Brain microvascular endothelial cell (primary cell): ENCODE measurements around the gene OLIG2.

Experiments
- DNase-seq: peaks from one replicate; pipeline ENCODE4 v3.0.0-alpha.2; 2020
- H3K27ac ChIP-seq: fragments of 250-450 bp; sonication (Bioruptor Pico); 2 replicates; pipeline ENCODE4 v1.5.1; 2020; ENCODE audit warnings: mild to moderate bottlenecking, moderate library complexity
- H3K27me3 ChIP-seq: fragments of 250-450 bp; sonication (Bioruptor Pico); replicated peaks from 2 replicates; pipeline ENCODE4 v1.5.1; 2020; ENCODE audit warnings: mild to moderate bottlenecking
- H3K36me3 ChIP-seq: fragments of 250-450 bp; sonication (Bioruptor Pico); replicated peaks from 2 replicates; pipeline ENCODE4 v1.5.1; 2020; ENCODE audit warnings: mild to moderate bottlenecking
- H3K4me3 ChIP-seq: 2 replicates; pipeline ENCODE4 v1.5.1; 2011; ENCODE audit warnings: low read depth, mild to moderate bottlenecking, control low read depth, low read length, moderate library complexity
- CTCF ChIP-seq: IDR thresholded peaks from 2 replicates; pipeline ENCODE4 v1.5.1; 2011; ENCODE audit warnings: low read depth, mild to moderate bottlenecking, moderate library complexity, low read length, control low read depth, inconsistent platforms; ENCODE audit errors: missing control alignments
- in situ Hi-C: cut with HindIII; loops from 2 replicates; pipeline ENCODE4 v1.10.0; 2017; ENCODE audit warnings: low sequenced_read_pairs, low pct_ligation_motif_present

Gene OLIG2

GRCh38 chr21:33028773-33029384 lies 3.1 kb downstream of the OLIG2 start:
- Histone ChIP-seq H3K4me3 (no peak overlapping the region), H3K27me3 (peaks cover 99% of the 10 kb centered on the region), H3K36me3 (no peaks in the 10 kb centered on the region), H3K27ac (no peak overlapping the region)
- no peak for DNase-seq
- in situ Hi-C loops: no loop called here
- TF ChIP-seq CTCF: no peak

- TF ChIP-seq CTCF: no peak
- Histone ChIP-seq H3K4me3 (no peak overlapping the region), H3K36me3 (no peaks in the 10 kb centered on the region), H3K27me3 (peaks cover 99% of the 10 kb centered on the region), H3K27ac (no peak overlapping the region)
- in situ Hi-C loops: no loop called here
- no peak for DNase-seq
Measured at GRCh38 chr21:33029385-33029921, 3.7 kb downstream of the OLIG2 start.

- H3K36me3 ChIP-seq: no peaks in the 10 kb centered on the region
- in situ Hi-C loops: no loop called here
- H3K27ac ChIP-seq: no peak overlapping the region
- no peak for DNase-seq
- no peak overlapping the region for H3K4me3 ChIP-seq
- peaks cover 97% of the 10 kb centered on the region for H3K27me3 ChIP-seq
- TF ChIP-seq CTCF: no peak
Measured at GRCh38 chr21:33029975-33030461, 4.3 kb downstream of the OLIG2 start.

GRCh38 chr21:33030633-33031032 lies 4.9 kb downstream of the OLIG2 start:
- TF ChIP-seq CTCF: no peak
- H3K4me3 ChIP-seq: no peak overlapping the region
- peaks cover 91% of the 10 kb centered on the region for H3K27me3 ChIP-seq
- no peak overlapping the region for H3K27ac ChIP-seq
- H3K36me3 ChIP-seq: no peaks in the 10 kb centered on the region
- in situ Hi-C loops: no loop called here
- no peak for DNase-seq

- DNase-seq: no peak
- Histone ChIP-seq H3K36me3 (no peaks in the 10 kb centered on the region), H3K27me3 (peaks cover 84% of the 10 kb centered on the region), H3K27ac (no peak overlapping the region), H3K4me3 (no peak overlapping the region)
- TF ChIP-seq CTCF: no peak
- in situ Hi-C loops: no loop called here
Measured at GRCh38 chr21:33031152-33031911, 5.6 kb downstream of the OLIG2 start.
